Measurements from ENCODE around the gene SARDH.
"Not testable (repeated sequence)": the region's sequence is repeated elsewhere in the genome, so short reads cannot be mapped to it uniquely, and the experiment has no call there.

The SARDH gene

DNA sequence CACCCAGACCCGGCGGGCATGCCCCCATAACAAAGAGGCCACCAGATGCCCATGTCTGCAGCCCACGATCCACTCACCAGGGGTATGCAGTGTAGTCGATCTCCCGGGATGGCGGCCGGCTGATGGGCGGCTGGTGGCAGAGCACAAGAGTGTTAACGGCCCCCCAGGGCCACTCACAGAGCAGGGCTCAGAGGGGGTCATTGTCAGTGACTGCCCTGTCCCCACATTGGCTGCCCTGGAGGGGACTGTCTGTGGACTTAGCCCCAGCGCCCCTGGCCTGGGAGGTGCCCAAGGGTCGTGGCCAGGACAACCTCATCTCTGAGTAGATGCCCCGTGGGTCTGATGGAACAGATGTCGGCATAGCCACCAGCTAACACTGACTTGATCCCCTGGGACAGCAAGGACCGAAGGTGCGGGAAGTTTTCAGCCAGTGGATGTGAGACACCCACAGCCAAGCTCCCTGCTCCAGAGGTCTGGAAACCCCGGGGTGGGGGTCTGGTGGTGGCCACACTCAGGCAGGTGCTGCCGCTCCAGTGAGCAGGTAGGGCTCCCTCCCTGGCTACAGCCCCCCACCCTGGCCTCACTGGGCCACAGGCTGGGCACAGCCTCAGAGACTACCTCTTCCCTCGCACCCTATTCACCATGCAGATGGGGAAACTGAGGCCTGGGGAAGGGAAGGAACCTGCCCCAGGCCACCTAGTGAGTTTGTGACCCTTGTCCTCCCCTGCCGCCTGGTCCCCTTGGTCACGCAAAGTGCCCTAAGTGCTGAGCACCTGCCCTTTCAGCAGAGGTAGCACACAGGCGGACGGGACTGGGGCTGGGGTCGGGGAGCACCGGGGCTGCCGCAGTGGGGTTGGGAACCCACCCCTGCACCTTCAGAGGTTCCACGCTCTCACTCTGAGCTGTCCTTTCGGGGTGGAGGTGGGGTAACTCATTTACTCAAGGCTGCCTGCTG lies 38.1 kb upstream of the SARDH start:
- DNase-seq (ENCODE audit: low read depth) = no peak

DNA sequence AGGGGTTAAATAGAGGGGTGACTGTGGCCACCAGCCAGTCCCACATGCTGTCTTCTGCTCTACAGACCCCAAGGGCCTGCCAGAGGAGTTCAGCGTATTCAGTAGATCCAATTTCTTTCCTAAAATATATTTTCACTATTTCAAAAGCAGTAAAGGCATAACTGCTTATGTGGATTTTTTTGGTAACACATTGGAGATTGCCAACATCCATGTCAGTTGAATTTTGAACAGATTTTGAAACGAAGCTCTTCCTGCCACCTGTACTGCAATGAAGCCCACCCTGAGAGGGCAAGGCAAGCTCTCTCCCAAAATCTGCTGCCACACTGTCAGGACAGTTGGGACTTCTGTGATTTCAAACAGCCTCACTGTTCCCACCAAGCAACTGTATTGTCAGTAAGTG lies 37.1 kb upstream of the SARDH start:
- no peak for DNase-seq (ENCODE audit: low read depth)

DNA sequence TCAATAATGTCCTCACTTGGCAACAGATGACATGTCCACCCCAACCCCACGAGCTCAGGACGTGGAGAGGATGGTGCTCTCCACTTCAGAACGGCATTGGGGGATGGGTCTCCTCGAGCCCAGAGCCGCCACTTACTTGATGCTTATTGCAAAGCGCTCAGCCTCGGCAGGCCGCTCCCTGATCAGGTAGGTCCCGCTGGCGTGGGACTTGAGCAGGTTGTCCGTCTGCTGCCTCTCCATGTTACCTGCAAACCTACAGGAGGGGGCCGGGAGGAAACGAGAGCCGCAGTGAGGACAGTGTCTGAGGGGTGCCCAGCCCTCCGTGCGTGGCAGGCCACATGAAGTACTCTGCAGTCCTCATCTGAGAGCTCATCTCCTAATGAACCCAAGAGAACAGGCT lies 36.6 kb upstream of the SARDH start:
- no peak for DNase-seq (ENCODE audit: low read depth)

DNA sequence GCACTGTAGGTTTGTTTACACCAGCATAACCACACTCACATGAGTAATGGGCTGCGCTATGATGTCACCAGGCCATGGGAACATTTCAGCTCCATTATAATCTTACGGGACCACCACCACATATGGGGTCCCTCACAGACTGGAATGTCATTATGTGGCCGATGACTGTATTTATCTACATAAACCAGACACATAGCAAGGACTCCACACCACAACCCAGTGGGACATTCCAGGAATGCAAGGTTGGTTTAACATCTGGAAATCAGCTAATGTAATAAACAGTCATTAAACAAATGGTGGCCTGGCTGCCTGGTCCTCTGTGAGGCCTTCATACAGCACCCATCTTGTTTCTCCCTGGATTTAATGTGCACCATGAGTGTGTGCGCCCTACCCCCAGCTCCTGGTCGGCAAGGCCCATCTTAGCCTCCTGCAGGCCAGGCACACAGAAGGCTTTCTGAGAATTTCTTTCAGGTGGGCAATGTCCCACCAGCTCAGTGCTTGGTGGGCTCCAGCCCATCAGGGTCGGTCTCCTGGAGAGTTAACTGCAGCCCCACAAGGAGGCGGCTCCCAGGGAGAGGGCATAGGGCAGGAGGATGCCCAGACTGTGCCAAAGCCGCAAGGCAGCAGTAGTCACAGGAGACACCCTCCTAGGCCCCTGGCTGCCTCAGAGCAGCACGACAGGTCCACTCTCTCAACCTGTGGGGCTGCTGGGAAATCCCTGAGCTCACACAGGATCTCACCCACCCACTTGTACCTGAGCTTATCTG lies 35.9 kb upstream of the SARDH start:
- no peak for DNase-seq (ENCODE audit: low read depth)

DNA sequence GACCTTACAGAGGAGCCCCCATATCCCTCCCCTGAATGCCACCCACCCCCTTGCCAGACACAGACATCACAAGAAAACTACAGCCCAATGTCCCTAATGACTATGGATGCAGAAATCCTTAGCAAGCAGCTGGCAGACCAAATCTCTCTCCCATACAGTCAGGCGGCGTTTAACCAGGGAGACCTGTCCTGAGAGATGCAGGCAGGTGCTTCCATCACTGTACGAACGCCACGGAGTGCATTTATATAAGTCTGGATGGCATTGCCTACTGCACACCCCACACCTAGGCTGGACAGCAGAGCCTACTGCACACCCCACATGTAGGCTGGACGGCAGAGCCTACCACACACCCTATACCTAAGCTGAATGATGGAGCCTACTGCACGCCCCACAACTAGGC lies 34.4 kb upstream of the SARDH start:
- DNase-seq (ENCODE audit: low read depth) = no peak

DNA sequence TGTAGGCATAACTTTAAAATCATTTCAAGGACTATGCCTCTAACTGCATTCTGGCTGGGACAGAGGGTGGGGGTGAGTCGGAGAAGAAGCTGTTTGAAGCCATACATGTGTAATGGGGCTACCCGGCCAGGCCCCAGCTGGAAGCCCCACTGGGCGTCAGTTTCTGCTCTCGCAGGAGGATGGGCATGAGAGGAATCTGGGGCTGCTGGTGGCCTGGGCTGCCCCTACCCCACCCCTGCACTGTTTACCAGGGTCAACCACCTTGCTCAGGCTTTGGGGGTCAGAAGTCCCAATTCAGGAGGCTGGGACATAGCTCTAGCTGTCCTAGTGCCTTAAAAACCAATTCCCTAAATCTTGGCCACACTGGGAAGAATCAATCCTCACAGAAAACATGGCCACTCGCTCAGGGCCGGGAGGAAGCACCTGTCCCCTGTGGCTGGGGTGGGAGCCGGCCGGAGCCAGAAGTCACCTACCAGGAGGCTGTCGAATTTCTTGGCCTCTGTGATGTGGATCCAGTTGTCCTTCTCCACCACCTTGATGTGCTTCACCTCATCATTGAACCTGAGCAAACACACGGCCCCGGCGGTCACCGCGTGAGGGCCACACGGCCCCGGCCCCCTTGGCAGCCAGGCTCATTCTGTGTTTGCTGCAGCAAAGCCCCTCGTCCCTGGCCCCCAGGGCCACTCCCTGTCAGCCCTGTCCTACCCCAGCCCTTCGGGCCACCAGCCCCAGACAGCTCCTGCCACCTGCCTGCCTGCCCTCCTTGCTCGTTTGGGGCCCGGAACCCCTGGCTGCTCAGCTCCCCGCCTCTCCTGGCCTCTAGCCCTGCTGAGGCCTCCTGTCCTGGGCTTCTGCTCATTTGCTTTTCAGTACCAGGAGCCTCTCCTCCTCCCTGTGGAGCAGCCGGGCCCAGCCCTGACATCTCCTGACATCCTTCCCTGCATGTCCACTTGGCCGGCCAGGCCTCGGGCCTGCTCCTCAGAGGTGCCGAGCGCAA lies 33.6 kb upstream of the SARDH start:
- DNase-seq (ENCODE audit: low read depth) = no peak

DNA sequence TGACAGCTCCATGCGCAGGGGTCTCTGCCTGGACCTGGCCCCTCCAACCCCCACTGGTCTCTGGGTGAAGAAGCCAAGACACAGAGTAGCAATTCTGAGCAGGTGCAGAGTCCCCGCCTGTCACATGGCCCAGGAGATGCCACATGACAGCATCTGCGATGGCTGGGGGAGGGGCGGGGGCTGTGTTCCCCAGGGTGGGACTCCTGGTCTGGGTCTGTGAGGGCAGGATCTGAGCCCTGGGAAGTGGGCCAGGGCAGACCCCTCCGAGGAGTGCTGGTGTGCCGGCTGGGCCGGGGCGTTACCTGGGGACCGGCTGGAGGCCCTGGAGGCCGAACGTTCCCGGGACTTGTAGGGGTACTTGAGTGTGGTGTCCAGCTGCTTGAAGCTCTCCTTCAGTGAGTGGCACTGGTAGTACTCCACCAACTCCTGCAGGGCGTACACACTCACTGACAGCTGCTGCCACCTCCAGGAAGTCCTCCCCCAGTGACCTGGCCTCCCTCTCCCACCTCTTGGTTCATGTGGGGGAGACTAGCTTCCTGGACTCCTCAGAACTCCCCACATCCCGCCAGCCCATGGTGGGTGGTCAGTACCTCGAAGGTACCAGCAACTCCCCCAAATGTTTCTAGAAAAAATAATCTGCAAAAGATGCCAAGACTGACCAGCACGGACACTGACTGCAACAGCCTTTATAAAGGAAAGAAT lies 32.1 kb upstream of the SARDH start:
- no peak for DNase-seq (ENCODE audit: low read depth)

DNA sequence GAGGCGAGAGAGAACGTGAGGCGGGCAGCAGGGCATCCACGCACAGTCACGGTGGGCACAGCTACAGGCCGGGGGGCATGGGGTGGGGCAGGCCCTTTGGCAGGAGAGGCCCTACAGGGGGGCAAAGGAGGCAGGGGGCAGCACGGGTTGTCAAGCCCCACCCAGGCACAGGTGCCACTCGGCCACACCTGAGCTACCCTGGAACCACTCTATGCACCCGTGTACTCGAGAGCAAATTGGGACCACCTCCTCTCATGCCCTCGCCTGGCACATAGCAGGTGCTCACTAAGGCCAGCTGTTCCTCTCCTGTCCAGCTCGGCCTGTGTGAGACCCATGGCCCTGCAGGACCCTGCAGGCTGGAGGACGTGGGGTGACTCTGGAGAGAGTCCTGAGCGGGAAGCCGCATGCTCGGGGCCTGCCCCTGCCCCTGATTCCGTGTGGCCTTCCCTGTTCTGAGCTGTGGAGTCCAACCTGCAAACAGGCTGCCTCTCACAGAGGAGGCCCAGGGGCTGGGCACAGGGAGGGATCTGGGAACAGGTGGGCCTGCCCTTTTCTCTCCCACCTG lies 31.4 kb upstream of the SARDH start:
- no peak for DNase-seq (ENCODE audit: low read depth)

DNA sequence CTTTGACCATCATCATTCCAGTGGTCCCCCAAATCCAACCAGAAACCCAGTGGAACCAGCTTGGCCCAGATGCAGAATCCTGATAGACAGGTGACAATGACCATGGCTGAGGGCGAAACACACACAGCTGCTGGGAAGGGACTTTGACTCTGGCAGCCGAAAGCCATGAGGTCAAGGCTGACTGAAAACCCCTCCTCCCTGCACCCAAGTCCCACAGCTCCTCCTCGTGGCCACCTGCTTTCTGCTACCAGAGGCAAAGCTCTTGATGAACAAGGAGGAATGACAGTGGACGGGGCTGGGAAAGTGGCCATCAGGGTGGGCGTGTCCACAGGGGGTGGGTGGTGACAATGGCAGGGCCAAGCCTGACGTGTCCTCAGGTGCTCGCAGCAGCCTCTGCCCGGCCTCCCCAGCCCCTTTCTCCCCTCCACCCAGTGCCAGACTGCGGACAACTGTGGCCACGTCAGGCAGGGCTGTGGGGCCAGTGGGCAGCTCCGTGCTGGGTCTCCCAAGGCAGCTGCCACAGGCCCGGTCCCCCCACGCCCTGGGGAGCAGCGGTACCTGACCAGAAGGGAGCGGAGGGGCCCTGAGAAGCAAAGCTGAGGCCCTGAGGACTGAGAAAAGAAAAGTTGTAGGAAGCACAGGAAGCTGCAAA lies 30.8 kb upstream of the SARDH start:
- DNase-seq (ENCODE audit: low read depth) = no peak

DNA sequence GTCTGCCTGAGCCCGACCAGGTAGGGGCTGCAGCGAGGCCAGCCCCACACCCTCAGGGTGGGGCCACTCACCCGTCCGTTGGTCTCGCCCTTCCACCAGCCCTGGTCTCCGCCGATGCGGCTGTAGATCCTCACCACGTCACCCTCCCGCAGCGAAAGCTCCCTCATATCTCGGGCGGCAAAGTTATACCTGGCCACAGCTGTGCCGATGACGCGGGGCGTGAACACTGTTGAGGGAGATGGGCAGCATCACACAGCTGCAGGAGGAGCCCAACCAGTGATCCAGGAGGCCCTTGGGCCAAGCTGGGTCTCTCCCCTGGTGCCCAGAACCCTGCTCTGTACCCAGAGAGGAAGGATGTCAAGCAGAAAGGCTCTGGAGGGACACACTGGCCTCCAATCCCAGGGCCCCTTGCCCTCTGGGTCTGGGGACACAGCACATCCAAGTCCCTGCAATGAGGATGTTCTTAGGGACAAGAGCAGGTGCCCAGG lies 30.3 kb upstream of the SARDH start:
- no peak for DNase-seq (ENCODE audit: low read depth)

DNA sequence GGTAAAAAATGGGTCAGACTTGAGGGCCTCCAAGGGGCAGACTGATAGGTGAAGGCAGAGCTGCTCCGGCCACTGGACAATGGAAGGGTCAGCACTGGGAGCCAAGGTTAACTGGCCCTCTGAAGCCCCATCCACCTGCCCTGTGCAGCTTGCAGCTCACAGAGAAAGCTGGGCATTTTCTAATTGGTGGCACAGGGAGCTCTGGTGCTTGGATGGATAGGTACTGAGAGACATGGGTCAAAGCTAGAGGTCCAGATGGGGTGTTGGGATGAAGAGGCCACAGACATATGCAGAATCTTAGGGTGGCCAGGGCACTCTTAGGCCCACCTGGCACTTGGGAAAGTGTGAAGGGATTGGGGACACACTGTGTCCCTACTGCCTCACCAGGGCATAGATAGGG lies 29.5 kb upstream of the SARDH start:
- no peak for DNase-seq (ENCODE audit: low read depth)

DNA sequence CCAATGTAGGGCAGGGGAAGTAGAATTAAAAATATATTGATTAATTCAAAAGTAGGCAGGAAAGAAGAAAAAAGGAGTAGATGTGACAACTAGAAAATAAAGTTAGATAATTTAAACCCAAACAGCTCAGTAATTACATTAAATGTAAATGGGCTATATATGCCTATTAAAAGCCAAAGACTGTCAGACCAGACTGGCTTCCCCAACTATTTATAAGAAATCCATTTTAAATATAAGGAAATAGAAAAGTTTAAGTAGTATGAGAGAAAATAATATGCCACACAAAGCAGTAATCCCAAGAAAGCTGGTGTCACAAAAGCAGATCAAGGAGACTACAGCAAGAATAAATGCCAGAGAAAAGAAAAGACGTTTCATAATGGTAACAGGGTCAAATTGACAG lies 28.9 kb upstream of the SARDH start:
- no peak for DNase-seq (ENCODE audit: low read depth)

DNA sequence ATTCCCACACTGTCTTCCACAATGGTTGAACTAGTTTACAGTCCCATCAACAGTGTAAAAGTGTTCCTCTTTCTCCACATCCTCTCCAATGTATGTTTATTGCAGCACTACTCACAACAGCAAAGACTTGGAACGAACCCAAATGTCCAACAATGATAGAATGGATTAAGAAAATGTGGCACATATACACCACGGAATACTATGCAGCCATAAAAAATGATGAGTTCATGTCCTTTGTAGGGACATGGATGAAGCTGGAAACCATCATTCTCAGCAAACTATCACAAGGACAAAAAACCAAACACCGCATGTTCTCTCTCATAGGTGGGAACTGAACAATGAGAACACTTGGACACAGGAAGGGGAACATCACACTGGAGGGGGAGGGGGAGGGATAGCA lies 28.1 kb upstream of the SARDH start:
- DNase-seq (ENCODE audit: low read depth) = not testable (repeated sequence)

DNA sequence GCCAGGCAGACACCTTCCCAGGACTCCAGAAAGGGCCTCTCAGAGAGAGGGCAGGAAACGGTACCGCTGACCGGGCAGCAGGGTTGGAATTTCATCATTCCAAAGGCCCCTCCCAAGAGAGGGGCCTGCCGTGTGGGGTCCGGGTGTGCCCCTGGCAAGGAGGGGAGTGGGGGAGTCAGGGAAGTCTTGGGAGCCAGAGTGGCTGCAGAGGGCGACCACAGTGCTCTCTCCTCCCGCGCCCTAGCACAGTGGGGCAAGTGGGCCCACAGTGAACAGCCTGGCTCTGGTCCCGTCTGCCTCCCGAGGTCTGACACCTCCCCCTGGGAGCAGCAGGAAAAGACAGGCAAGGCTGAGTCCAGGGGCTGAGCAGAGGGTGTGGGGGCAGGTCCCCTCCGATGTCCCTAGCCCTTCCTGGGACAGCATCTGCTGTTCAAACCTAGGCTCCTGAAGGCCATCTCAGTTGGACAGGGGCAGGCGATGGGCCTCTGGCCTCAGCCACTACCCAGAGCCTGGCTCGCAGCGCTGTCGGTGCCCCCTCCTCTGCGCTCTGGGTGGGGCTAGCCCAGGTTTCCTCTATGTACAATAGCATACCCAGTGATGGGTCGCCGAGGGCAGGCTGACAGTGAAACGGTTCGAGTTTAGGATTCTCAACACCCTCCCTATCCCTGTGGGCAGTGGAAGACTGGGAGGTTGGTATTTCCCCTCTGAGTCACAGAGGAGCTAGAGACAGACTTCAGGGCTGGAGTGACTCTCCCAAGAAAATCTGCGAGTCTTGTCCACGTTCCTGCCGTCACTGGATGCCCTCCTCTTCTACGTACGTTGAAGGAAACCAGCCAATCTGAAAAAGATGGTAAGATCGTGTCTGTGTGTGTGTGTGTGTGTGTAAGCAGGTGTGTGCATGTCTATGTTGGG lies 25.4 kb upstream of the SARDH start:
- no peak for DNase-seq (ENCODE audit: low read depth)

DNA sequence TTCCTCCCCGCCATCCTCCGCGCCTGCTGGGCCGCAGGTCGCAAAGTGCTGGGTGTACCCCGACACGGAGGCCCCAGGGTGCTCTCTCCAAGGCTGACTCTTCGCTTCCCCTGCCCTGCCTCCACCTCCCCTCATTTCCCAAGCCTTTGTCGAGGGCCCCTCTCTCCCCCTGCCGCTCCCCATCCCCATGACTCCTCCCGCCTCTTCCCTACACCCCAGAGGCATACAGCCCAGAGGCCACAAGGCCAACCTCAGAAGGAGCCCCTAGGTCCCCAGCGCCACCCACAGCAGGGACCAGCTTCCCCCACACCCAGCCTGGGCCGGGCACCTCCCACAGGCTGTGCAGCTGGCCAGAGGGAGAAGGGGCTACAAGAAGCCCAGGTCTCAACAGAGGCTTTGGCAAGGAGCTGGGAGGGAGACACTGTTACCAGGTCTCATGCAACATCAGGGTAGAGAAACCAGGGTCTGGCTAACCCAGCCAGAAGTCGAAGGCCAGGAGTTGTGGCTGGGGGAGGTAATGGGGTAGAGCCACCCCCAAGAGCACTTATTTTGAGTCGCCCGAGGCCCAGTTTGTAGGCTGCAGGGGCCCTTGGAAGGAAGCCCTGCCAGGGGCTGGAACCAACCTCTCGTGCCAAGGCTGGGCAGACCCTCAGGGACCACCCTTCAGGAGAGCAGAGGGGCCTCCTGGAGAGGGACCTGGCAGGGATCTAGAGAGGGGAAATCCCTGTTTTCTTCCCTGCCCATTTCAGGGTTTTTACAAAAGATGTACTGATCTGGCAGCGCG lies 24.5 kb upstream of the SARDH start:
- DNase-seq (ENCODE audit: low read depth) = no peak

DNA sequence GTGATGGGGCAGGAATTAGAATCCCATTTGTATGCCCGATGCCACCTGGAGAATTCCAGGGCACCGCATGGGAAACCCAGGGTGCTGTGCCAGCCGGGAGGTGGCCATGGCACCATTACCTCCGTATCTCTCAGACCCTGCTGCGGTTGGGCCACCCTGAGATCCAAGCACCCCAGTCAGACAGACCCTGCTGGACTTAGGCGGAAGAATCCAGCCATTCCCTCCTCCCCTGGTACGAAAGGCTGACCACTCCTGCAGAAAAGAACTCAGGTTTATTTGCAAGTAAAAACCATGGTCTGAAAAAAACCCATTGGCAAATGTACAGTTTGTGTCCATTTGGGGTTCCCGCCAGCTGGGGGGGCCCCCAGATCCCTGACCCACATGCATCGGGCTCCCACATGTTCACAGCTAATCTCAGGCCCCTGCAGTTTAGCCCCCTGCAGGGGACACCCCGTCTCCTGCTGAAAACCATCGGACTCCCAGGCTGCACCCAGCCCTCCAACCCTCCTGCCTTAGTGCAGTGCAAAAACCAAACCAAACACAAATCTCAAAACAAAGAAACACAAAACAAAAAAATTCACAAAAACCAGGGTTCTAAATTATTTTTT lies 23.6 kb upstream of the SARDH start:
- no peak for DNase-seq (ENCODE audit: low read depth)

DNA sequence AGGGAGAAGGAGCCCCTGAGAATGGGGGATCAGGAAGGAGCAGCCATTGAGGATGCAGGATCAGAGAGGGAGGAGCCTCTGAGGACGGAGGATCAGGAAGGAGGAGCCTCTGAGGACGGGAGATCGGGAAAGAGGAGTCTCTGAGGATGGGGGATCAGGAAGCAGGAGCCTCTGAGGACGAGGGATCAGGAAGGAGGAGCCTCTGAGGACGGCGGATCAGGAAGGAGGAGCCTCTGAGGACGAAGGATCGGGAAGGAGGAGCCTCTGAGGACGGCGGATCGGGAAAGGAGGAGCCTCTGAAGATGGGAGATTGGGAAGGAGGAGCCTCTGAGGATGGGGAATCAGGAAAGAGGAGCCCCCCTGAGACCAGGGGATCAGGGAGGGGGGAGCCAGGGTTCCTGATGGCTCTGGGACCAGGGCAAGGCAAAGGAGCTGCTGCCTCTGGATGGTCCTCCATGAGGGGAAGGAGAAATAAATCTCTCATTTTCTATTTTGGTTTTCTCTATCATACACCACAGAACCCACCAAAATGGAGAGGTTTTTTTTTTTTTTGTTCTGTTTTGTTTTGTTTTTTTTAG lies 22.6 kb upstream of the SARDH start:
- DNase-seq (ENCODE audit: low read depth) = no peak

DNA sequence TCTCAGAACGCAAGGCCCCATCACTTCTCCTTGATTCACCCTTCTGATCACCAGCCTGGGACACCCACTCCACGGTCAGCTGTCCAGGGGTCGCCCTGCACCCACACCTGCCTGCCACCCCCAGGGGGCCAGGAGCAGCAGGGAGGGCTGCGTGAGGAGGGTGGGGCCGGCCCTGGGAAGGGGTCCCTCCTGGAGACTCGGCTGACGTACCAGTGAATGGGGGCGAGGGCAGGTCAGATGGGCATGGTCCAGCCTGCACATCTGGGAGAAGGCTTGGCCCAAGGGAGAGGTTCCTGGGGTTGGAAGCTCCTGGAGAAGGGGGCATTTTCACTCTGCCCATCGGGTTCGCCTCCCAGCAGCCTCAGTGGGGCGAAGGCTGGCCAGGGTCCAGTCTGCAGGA lies 21.8 kb upstream of the SARDH start:
- no peak for DNase-seq (ENCODE audit: low read depth)

Measured in T-helper 22 cell (primary cell).